GM12891 (cell line): Measurements from ENCODE around the gene POFUT2.

Source experiments
- DNase-seq: peaks from one replicate; pipeline ENCODE4 v3.0.0; 2011; ENCODE audit warnings: low spot score; ENCODE audit not compliant: insufficient read length
- FAIRE-seq: peaks from 2 replicates; lab custom pipeline; 2011; peaks lifted over from hg19 to GRCh38; lab: Jason Lieb, UNC
- PAX5 ChIP-seq: IDR thresholded peaks from 2 replicates; pipeline ENCODE4 v1.6.1; 2011; ENCODE audit warnings: low read length, moderate library complexity, mild to moderate bottlenecking; ENCODE audit not compliant: insufficient read depth, severe bottlenecking
- POLR2A ChIP-seq: IDR thresholded peaks from 2 replicates; pipeline ENCODE4 v1.6.1; 2011; ENCODE audit warnings: low read depth, low read length, control low read depth
- POLR2AphosphoS5 ChIP-seq: IDR thresholded peaks from 2 replicates; pipeline ENCODE4 v1.6.1; 2011; ENCODE audit warnings: low read depth, low read length, control low read depth
- POU2F2 ChIP-seq: IDR thresholded peaks from 2 replicates; pipeline ENCODE4 v1.6.1; 2011; ENCODE audit warnings: low read depth, mild to moderate bottlenecking, control low read depth, low read length, moderate library complexity
- SPI1 ChIP-seq: IDR thresholded peaks from 2 replicates; pipeline ENCODE4 v1.6.1; 2011; ENCODE audit warnings: low read depth, low read length, control low read depth
- TAF1 ChIP-seq: IDR thresholded peaks from 2 replicates; pipeline ENCODE4 v1.6.1; 2011; ENCODE audit warnings: low read depth, low read length, control low read depth

Gene POFUT2

GRCh38 chr21:45264146-45264911, 23.4 kb downstream of the POFUT2 start:
- TF ChIP-seq PAX5 (no peak), POU2F2 (no peak), TAF1 (no peak), POLR2AphosphoS5 (no peak), POLR2A (no peak), SPI1 (no peak)
- no peak for DNase-seq
- FAIRE-seq = no peak

GRCh38 chr21:45263534-45263933, 24.2 kb downstream of the POFUT2 start:
- no peak for DNase-seq
- FAIRE-seq = no peak
- TF ChIP-seq SPI1 (no peak), POLR2AphosphoS5 (no peak), TAF1 (no peak), POU2F2 (no peak), POLR2A (no peak)

GRCh38 chr21:45262616-45263015, 25.1 kb downstream of the POFUT2 start:
- DNase-seq (no peak), FAIRE-seq (no peak)
- TF ChIP-seq PAX5 (no peak), TAF1 (no peak)

GRCh38 chr21:45262041-45262581, 25.6 kb downstream of the POFUT2 start:
- TF ChIP-seq SPI1 (no peak), PAX5 (no peak), POLR2AphosphoS5 (no peak), TAF1 (no peak), POLR2A (no peak), POU2F2 (no peak)
- DNase-seq (no peak), FAIRE-seq (no peak)

- no peak for TF ChIP-seq POLR2A
- no peak for TF ChIP-seq POLR2AphosphoS5
- no peak for TF ChIP-seq TAF1
- no peak for TF ChIP-seq PAX5
- no peak for TF ChIP-seq SPI1
- no peak for TF ChIP-seq POU2F2
- DNase-seq (no peak), FAIRE-seq (no peak)
Measured at GRCh38 chr21:45261093-45261492, 26.6 kb downstream of the POFUT2 start.

- no peak for TF ChIP-seq POLR2AphosphoS5
- no peak for TF ChIP-seq SPI1
- no peak for TF ChIP-seq PAX5
- FAIRE-seq (no peak), DNase-seq (no peak)
Measured at GRCh38 chr21:45260191-45260825, 27.4 kb downstream of the POFUT2 start.

GRCh38 chr21:45259206-45259840, 28.4 kb downstream of the POFUT2 start:
- no peak for FAIRE-seq
- TF ChIP-seq POLR2A (no peak), SPI1 (no peak), POU2F2 (no peak), PAX5 (no peak), POLR2AphosphoS5 (no peak), TAF1 (no peak)
- no peak for DNase-seq

- FAIRE-seq (no peak), DNase-seq (no peak)
- TF ChIP-seq PAX5 (no peak), TAF1 (no peak), POLR2AphosphoS5 (no peak), SPI1 (no peak), POU2F2 (no peak), POLR2A (no peak)
Measured at GRCh38 chr21:45258466-45258865, 29.2 kb downstream of the POFUT2 start.

GRCh38 chr21:45257673-45258341, 29.9 kb downstream of the POFUT2 start:
- FAIRE-seq (no peak), DNase-seq (no peak)

More at GRCh38 chr21:45257673-45258341, 29.9 kb downstream of the POFUT2 start:
- TF ChIP-seq POLR2A (no peak), POLR2AphosphoS5 (no peak), PAX5 (no peak), TAF1 (no peak), POU2F2 (no peak), SPI1 (no peak)
